GM04503 (cell line): Measurements from ENCODE around the gene TNRC18.

ENCODE experiments used
- DNase-seq: peaks from one replicate; pipeline ENCODE4 v3.0.0-alpha.2; 2012; ENCODE audit warnings: low read depth

TNRC18 gene

DNA sequence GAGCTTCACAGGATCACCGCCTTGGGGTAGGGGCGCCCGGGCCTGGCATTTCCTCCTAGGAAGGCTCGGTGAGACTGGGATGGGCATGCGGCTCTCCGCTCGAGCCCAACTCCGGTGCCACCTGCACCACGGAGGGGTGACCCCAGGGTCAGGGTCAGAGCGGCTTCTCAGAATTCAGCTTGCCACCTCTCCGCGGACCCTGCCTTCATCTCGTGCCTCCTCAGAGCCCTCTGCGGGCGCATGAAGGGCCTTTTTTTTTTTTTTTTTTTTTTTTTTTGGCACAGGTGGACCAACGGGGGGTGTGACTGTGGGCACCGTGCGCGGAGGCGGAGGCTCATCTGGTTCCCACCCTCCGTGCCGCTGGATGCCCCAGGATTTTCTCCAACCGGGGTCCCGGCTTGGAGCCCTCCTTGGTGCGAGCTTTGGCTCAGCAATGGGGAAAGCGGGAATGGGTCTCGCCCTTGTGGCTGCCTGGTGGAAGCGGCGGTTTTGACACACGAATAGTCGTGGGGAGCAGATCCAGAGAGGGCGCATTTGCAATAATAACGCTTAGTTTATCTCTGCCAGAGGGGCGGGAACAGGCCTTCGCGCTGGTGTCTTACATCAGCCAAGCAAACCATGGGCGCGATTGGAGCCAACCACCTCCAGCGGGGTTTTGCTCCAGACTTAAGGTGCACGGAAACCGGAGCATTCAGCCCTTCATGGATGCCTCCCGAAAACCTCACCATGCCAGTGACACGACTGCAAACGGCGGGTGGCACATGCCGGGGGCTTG lies 5.0 kb upstream of the TNRC18 start:
- no peak for DNase-seq

DNA sequence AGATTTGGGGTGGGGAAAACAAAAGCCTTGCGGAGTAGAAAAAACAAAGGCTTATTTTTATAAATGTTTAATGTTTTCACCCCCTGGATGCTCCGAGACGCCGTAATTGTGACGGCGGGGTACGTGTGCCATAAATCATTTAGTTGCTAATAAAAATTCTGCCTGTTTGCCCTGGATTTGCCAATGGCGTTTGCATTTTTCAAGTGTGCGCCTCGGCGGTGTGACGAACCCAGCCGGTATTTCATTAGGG lies 2.5 kb upstream of the TNRC18 start:
- DNase-seq = no peak

DNA sequence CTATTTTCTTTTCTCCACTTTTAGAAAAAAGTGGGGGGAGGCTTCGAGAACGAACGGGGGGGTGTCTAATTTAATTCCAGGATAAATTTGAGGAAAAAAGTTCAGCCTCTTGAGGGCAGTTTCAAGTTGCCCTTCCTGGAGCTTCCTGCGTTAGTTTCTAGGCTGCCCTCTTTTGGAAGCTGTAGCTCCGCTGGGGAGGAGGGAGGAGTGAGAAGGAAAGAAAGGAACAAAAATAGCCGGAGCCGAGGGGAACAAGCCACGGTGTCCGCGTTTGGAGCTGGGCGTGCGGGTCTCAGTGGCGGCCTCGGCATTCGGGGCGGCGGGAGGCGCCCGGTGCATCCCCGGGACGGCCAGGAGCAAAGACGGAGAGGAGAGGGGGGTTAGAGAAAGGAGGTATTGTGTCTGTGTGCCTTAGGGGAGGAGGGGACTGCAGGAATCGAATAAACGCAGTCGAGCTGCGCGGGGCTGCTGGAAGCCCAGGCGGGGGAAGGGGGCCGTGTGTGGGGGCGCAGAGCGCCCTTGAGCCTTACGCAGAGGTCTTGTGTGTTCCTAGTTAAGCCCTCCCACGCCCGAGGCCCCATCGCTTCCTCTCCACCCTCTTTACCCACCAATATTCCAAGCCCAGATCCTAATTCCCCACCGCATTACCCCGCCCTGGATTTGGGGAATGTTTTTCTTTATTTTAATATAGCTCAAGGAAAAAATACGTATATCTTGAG lies 2.0 kb upstream of the TNRC18 start:
- DNase-seq = no peak

DNA sequence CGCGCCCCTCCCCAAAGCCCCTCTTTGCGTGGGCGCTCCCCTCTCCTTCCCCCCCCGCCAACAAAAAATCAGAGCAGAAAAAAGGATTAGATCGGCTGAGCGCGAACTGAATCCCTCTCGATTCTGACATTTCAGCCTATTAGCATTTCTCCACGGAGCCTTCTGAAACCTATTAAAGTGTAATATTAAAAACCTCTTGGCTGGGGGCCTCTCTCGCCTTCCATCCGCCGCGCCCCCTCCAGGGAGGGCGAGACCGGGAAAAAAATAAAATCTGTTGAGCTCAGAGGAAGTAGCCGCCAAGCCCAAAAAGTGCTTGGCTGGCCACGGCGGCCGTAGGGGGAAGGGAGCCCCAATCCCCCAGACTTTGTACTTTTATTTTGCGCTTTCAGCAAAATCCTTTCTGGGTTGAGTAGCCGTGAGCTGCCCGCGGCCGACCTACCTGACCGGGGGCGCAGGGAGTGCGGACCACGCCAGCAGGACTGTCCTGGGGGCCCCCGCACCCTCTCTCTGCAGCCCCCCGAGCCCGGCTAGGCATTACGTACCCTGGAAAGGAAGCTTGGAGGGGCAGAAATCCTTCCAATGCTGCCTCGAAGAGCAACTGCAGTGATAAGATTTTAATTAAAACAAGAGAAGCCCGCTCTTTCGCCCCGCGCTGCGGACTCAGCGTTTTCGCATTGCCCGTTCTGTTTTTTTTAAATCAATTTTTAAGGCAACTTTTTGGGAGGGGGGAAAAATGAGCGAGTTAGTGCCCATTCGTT lies 1.3 kb upstream of the TNRC18 start:
- no peak for DNase-seq

DNA sequence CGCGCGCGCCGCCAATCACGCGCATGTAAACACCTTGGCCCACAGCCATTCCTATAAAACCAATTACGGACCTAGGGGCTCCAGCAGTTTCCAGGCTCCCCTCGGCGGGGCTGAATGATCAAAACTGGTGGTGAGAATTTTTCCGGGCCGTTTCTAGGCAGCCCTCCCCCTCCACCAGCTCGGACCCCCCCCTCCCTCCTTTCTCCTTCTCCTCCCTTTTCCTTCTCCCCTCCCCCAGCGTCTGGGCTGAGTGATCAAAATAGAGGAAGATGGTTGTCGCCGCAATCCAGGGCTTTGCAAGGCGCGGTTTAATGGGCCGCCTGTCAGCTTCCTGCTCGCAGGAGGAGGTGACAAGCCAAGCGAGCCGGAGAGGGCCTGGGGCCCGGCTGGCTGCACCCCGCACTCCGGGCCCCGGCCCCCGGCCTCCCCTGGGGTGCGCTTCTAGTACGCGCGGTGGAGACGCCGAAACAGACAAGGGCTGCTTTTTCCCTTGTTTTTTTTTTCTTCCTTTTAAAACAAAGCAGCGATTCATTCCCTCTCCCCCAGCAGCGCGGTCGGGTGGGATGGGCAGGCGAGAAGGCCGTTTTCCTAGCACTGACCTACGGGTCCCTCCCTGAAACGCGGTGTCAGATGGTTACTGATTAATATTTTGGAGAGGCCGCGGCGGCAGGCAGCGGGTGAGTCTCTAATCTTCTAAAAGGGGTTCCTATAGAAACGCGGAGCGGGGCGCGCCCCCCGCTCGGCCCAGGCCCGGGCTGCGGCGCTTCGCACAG lies 528 bp upstream of the TNRC18 start:
- DNase-seq = no peak

DNA sequence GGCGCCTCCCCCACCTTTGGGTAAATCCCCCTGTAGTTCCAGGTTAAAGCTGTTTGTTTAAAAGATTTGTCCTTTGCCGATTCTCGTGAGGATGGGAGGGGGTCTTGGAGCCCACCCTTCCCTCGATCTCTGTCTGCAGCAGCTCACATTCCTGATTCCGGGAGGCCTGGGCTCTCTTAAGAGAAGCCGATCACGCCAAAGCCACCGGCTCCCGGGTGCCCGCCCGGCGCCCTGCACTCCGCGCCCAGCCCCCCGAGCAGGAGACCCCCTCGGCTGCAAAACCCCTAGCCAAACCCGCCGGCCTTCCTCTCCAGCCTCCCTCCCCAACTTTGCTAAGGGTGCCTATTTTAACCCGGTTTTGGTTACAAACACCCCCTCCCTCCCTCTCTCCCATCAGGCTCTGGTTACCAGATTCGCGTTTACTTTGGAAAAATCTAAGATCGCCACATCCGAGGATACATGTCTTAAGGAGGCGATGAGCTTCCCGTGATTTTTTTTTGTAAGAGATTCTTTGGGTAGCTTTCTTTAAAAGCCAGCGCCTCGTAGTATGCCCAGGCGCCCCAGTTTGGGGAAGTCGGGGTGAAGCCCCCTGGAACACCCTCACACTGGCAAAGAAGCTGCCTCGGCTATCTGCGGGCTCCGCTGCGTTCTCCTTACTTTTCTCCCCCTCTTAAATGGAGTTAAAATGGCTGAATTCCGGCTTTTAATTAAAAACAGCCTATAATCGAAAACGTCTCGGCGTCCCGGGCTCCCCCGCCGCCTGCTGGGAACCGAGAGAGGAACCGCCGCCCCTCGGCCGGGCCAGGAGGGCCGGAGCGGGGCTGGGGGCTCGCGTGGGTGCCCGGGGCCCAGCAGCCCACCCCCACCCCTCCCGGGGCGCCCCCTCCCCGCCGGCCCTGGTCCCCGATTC lies 983 bp downstream of the TNRC18 start:
- no peak for DNase-seq

DNA sequence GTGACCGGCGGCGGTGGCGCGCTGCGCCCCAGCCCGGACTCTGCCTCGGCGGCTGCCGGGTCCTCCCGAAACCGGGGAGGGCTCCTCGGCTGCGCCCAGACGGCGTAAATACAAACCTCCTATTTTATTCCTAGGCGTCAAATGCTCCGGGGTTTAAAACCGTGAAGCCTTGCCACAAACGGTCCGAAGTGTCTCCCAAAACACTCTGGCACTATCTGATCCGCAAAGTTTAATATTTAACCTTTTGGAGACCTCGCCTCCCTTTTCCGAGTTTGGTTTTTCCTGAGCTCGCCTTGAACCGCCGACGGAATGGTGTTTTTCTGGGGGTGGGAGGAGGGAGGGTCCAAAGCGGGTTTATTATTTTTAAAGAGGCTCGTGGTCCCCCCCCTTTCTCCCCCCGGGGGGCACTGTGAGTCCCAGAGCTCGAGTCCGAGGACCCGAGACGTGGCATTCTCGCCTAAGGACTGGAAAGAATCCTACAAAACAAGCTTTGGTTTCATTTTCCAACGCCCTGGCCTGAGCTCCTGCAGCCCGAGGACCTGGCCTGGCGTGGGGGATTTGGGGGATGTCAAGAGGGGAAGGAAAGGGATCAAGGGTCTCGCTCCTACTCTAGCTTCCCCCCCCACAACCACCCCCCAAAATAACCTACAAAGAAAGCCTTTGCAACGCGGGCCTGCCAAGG lies 1.8 kb downstream of the TNRC18 start:
- no peak for DNase-seq

DNA sequence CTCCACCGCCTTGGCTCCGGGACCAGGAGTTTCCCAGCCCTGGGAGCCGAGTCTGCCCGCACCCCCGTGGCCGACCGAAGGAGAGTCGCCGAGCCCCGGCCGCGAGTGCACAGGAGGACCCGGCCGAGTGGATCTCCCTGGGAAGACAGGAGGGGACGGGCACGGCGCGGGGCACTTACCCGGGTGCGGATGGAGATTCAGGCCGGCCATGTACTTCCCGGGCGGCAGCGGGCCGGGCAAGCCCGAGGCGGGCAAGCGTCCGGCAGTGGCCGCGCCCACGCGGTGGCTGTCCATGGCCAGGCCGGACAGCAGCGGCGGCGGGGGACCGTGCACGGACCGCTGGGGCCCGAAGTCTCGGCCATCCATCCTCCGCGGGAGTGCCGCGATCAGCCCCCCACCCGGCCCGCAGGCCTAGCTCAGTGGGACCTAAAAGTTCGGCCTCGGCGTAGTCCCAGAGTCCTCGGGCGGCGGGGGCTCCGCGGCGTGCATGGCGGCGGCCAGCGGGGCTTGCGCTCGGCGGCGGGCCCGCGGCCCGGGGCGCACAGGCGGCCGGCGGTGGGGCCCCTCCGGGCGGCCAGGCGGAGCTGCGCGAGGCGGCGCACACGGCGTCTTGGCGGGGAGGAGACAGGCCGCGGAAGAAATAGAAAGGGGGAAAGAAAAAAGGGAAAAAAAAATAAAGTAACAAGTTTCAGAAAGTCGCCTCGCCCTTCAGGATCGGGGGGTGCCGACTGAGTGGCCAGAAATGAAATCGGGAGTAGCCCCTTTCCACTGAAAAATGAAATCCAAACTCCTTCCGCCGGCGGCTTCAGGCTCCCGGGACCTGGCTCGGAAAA lies 2.5 kb downstream of the TNRC18 start:
- no peak for DNase-seq

DNA sequence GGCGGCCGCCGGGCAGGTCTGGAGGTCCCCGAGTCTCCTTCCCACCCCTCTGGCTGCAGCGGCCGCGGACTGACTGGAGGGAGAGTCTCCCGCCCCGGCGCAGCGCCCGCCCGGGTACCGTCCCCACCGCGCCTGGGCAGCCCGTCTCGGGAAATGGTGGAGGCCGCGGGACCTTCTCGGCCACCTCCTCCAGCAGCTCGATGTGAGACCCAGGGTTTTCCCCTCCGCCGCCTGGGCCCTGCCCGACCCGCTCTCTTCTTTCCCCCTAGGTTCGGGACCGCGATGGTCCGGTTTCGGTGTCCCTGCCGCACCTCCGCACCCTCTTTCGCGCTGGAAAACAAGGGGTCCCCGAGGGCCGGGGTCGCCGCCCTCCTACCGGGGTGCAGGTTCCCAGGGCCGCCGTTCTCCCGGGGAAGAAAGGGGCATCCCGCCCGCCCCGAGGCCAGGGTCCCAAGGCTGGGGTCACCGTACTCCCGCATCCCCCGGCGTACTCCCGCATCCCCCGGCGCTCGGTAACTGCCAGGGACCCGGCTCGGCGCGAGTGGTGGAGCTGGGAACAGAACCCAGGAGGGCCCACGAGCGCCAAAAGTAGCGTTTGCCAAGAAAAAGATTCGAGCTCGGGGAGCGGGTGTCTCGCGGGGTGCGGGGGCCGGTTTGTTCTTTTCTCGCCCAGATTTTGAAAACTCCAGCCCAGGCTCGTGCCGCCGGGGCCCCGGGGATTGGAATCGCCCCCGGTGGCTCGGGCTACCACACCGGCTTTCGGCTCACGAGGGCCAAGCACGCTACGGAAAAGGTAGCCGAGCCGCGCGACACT lies 3.4 kb downstream of the TNRC18 start:
- no peak for DNase-seq

DNA sequence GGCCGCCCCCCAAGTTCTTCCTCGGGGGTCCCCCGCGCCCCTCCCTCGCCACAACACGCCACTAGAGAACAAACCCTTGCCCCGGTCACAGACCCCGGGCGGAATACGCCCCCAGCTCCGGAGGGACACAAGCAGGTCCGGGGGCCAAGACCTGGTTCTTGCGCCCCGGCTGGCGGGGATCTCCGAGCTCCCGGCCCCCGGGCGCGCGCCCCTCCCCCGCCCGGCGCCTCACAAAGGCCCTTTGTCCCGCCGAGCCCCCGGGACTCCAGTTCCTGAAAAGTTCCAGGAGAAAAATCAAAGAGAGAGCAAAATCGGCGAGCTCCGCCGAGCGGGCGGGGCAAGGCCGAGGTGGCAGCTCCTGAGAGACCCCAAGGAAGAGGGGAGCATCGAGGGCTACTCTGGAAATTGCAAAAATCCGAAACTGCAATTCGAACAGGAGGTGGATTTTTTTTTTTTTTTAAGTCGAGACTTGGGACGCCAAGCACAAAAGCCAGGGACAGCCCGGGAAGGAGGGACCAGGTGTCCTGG lies 4.0 kb downstream of the TNRC18 start:
- no peak for DNase-seq

DNA sequence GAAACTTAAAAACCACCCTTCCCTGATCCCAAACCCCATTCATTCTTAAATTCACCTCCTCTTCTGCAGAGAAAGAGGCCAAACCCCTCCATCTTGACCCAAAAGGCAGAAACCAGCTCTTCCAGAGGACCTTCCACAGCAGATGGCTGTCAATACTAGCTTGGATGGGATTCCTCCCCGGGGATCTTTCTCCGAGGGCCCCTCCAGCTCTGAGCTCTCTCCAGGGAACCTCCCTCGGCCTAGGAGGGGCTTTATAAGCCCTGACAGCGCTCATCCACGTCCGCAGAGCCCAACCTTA lies 5.4 kb downstream of the TNRC18 start:
- DNase-seq = no peak

DNA sequence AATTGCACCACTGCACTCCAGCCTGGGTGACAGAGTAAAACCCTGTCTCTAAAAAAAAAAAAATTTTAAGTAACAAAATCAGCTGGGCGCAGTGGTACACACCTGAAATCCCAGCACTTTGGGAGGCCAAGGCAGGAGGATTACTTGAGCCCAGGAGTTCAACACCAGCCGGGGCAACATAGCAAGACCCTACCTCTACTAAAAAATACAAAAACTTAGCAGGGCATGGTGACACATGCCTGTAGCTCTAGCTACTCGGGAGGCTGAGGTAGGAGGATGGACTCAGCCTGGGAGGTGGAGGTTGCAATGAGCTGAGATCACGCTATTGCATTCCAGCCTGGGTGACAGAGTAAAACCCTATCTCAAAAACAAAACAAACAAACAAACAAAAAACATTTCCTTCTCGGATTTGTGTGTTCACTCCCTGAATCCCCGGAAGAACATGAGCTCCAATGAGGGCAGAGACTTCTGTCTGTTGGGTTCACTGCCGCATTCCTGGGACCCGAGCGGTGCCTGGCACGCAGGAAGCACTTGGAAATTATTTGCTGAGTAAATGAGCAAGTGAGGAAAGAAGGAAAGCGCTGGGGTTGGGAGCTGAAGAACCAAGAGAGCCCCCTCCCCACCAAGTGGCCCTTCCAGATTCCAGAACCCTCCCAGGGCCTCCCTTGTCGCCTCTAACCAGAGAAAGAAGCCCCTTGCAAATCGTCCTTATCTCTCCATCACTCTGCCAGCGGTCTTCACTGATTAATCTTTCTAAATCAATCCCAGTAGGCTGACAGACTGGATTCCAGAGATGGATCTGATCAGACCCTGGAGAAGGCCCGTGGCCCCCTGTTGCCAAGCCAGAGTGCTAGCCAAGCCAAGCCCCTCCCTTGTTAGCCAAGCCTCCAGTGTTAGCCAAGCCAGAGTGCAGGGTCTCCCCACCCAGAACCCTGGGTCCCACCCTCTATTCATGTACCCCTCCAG lies 6.2 kb downstream of the TNRC18 start:
- DNase-seq = no peak

DNA sequence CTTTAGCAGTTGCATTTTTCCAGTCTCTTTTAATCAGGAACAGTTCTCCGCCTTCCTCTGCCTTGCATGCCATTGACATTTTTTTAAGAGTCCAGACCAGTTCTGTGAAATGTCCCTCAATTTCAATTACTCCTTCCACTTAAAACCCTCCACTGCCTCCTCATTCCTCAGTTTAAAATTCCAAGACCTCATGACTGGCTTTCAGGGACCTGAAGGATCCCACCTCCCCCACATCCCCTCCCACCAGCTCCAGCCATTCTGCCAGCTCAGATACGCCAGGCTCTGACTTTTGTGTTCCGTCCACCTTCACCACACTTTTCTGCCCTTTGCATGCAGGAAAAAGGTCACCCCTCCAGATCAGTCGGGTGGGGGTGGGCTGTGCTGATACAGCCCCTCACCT lies 8.7 kb downstream of the TNRC18 start:
- DNase-seq = no peak

DNA sequence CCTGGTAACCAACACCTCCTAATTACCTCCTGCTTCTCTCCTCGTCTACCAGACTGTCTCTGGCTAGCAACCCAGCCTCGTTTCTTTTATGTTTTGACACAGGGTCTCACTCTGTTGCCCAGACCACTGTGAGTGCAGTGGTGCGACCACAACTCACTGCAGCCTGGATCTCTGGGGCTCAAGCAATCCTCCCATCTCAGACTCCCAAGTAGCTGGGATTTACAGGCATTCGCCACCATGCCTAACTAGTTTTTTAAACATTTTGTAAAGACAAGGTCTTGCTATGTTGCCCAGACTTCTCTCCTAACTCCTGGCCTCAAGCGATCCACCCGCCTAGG lies 10.2 kb downstream of the TNRC18 start:
- DNase-seq = no peak

DNA sequence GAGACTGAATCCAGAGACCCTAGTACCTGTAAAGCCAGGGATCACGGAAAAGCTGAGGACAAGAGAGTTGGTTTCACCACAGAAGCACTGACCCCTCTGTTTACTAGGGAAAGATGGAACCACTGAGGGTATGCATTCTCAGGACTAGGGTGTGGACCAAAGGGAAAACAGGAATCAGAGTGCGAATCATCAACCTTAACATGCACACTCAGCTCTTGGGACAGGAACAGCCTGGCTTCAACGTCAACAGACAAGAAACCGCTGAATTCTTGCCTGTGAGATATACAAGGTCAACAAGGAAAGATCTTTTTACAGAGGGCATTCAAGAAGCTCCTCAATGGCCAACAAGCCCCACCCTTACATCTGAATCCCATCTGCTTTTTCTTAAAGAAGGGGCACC lies 14.9 kb downstream of the TNRC18 start:
- no peak for DNase-seq

DNA sequence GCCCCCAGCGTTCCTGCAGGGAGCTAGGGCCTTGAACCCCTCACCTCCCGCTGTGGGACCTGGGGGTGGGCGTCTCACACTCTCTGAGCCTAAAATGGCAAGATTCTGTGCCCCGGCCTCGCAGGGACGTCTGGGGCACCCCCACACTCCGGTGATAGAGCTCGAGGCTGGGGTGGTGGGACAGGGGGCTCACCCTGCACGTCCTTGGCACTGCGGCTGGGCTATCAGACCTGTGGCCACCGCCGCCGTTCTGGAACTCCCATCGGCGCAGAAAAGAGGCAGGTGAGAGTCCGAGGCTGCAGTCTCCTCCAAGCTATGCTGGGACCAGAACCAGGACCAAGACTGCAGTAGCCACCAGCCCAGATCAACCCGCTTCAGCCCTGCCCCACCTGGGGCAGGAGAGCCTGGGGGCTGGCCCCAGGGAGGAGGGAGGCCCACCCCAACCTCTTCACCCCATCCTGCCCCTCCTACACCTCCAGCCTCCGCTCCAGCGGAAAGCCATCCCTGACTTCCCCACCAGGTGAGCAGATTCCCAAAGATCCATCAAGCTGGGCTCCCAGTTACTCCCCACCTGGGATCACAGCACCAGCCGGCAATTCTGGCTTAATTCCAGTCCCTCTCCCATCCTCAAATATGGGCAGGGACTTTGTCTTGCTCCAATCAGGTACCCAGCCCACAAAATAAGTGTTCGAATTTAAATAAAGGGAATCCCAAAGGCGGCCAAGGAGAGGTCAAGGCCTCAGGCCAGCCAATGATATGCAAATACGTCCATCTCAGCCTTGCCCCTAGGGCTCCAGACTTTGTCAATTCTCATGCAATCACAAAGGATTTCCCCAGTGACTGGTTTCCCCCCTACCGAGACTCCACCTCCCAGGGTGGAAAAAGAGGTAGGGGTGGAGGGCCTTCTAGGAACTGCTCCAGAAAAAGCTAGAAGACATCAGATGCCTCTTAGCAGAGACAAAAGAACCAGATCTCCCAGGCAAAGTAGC lies 16.4 kb downstream of the TNRC18 start:
- DNase-seq = no peak

DNA sequence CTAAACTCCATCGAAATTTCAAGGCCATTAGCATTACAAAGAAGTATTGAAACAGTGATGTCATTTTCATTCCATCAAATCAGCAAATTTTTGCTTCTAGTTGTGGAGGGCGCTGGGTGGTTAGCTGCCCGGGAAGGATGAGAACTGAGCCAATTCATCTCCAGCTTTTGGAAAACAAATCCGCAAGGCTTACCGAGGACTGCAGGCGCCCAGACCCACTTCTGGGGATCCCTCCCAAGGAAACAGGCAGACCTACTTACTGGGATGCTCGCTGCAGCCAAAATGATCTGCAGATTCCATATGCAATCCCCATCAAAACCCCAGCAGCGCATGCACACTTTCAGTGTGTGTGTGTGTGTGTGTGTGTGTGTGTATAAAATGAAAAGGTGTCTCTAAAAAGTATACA lies 19.2 kb downstream of the TNRC18 start:
- no peak for DNase-seq
